Measurements from ENCODE around the gene GPR3.
"Not testable (repeated sequence)": the region's sequence is repeated elsewhere in the genome, so short reads cannot be mapped to it uniquely, and the experiment has no call there.

DNA sequence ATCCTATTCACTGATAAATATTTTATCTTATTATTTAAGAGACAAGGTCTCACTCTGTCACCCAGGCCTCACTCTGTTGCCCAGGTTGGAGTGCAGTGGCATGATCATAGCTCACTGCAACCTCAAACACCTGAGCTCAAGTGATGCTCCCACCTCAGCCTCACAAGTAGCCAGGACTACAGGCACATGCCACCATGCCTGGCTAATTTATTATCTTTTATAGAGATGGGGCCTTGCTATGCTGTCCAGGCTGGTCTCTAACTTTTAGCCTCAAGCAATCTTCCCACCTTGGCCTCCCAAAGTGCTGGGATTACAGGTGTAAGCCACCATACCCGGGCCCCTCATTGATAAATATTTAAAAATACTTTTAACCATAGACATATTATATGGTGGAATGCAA is 40.3 kb downstream of the GPR3 start:
- TF ChIP-seq CTCF (IDR thresholded peaks at IDR 0.05); POLR2AphosphoS5 (IDR thresholded peaks at IDR 0.05; ENCODE audit: insufficient read depth in 1 of 2, low read depth in 1 of 2); POLR2A (IDR thresholded peaks at IDR 0.05): not testable (repeated sequence)

Data from vagina (tissue), 2 donors.